A549 (cell line): ENCODE data around the gene IGSF3.

Experiments
- CBX2 ChIP-seq: fragments of 200-600 bp; sonication (generic); IDR thresholded peaks from 2 replicates; pipeline ENCODE4 v1.6.1; 2016; ENCODE audit warnings: low read depth, mild to moderate bottlenecking, borderline replicate concordance
- CHD4 ChIP-seq: fragments of 200-600 bp; sonication (generic); IDR thresholded peaks from 2 replicates; pipeline ENCODE4 v1.6.1; 2016; ENCODE audit warnings: antibody characterized with exemption, mild to moderate bottlenecking, borderline replicate concordance
- CTCF ChIP-seq: fragments of >200 bp; sonication (Bioruptor Twin); formaldehyde crosslinking; IDR thresholded peaks from 3 replicates; pipeline ENCODE4 v1.5.1; 2016
- ELK1 ChIP-seq: fragments of 150-350 bp; IDR thresholded peaks from 2 replicates; pipeline ENCODE4 v1.6.1; 2014; ENCODE audit warnings: low read depth, mild to moderate bottlenecking, low read length
- SMC3 ChIP-seq: fragments of >200 bp; sonication (Bioruptor Twin); formaldehyde crosslinking; IDR thresholded peaks from 3 replicates; pipeline ENCODE4 v1.6.1; 2018; ENCODE audit warnings: inconsistent platforms

DNA sequence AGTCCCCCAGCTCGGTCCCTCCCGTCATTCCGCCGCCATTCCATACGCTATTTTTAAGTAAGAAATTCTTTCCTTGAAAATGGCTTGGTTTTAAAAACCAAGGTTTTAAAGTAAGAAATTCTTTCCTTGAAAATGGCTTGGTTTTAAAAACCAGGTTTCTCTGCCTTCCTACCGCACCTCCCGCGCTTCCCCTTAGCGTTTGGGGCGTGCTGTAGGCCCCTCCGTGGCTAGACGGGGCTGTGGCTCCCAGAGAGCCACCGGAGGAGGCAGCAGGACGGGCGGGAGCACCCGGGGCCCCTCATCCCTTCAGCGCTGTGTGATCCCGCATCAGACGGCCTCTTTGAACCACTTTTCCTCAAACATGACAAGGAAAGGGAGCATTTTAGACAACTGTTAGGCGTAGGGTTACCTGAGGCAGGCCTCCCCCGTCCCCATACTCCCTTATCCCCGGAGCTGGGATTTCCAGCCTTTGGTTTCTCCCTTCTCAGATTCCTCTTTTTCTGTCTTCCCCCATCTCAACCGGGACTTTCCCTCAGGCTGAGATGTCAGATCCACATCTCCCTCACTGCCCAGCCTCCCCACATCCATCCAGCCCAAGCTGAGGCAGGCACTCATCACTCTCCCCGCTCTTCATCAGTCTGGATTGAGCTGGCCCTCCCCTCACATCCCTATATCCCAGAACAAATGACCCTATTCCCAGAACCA is 96.2 kb downstream of the IGSF3 start:
- TF ChIP-seq CHD4 (no peak), SMC3 (no peak), ELK1 (no peak), CBX2 (no peak), CTCF (no peak)
